HG03520 (cell line): Measurements from ENCODE around the gene MSANTD7.
"Not testable (repeated sequence)": the region's sequence is repeated elsewhere in the genome, so short reads cannot be mapped to it uniquely, and the experiment has no call there.

Source experiments
- ATAC-seq: cut with Tn5 transposase; IDR thresholded peaks from one replicate; pipeline ENCODE4 v1.9.1; 2021; ENCODE audit warnings: mild to moderate bottlenecking, moderate library complexity; ENCODE audit not compliant: unreplicated experiment

MSANTD7 gene

GRCh38 chr10:14837003-14837756 is 926 bp upstream of the MSANTD7 start:
- no peak for ATAC-seq

- no peak for ATAC-seq
These were observed 637 bp downstream of the MSANTD7 start for GRCh38 chr10:14838582-14839304.

GRCh38 chr10:14839305-14839695 is 1.2 kb downstream of the MSANTD7 start:
- ATAC-seq: no peak

- ATAC-seq: no peak
These were observed 2.1 kb downstream of the MSANTD7 start for GRCh38 chr10:14840178-14840577.

GRCh38 chr10:14843327-14843988 is 5.4 kb downstream of the MSANTD7 start:
- no peak for ATAC-seq

- no peak for ATAC-seq
These were observed 6.8 kb downstream of the MSANTD7 start for GRCh38 chr10:14844948-14845347.

- ATAC-seq: no peak
These were observed 14.1 kb downstream of the MSANTD7 start for GRCh38 chr10:14852236-14852635.

GRCh38 chr10:14855453-14855852 is 17.3 kb downstream of the MSANTD7 start:
- no peak for ATAC-seq

GRCh38 chr10:14858338-14858960 is 20.3 kb downstream of the MSANTD7 start:
- no peak for ATAC-seq

- ATAC-seq: no peak
These were observed 20.9 kb downstream of the MSANTD7 start for GRCh38 chr10:14859043-14859442.

GRCh38 chr10:14859775-14860174 is 21.7 kb downstream of the MSANTD7 start:
- ATAC-seq: no peak

GRCh38 chr10:14860791-14861190 is 22.7 kb downstream of the MSANTD7 start:
- ATAC-seq: no peak

- ATAC-seq: not testable (repeated sequence)
These were observed 26.4 kb downstream of the MSANTD7 start for GRCh38 chr10:14864466-14864865.

GRCh38 chr10:14864871-14865270 is 26.8 kb downstream of the MSANTD7 start:
- not testable (repeated sequence) for ATAC-seq

- peak; percentile 51 for ATAC-seq
These were observed 35.1 kb downstream of the MSANTD7 start for GRCh38 chr10:14873090-14873760.

GRCh38 chr10:14875941-14876340 is 37.8 kb downstream of the MSANTD7 start:
- ATAC-seq: no peak

- no peak for ATAC-seq
These were observed 38.7 kb downstream of the MSANTD7 start for GRCh38 chr10:14876764-14877163.

GRCh38 chr10:14878266-14879123 is 40.4 kb downstream of the MSANTD7 start, which contains the start of gene SUV39H2:
TSS of gene SUV39H2 (plus strand) at chr10:14878866. CDS start at chr10:14878889, 23 bp downstream.
- ATAC-seq: peak; percentile 92

GRCh38 chr10:14879124-14879927 is 41.2 kb downstream of the MSANTD7 start:
- ATAC-seq: no peak
